RWPE2 (cell line): Measurements from ENCODE around the gene FIBCD1.
A peak's percentile ranks its signal among the peaks of the same experiment; 100 is the strongest.

Experiments
- ATAC-seq: fragments of 200-7000 bp; cut with Tn5 transposase; 3 replicates; pipeline ENCODE4 v1.9.1; 2021; ENCODE audit warnings: low read depth
- DNase-seq: peaks from one replicate; pipeline ENCODE4 v3.0.0-alpha.2; 2020; ENCODE audit warnings: low spot score
- H3K27ac ChIP-seq: fragments of 450-650 bp; 2 replicates; pipeline ENCODE4 v1.5.1; 2017; ENCODE audit warnings: mild to moderate bottlenecking; ENCODE audit not compliant: poor library complexity, severe bottlenecking
- H3K27me3 ChIP-seq: fragments of 250-450 bp; sonication (Bioruptor Pico); 2 replicates; pipeline ENCODE4 v1.5.1; 2021; ENCODE audit warnings: mild to moderate bottlenecking, moderate library complexity; ENCODE audit not compliant: insufficient read depth, poor library complexity, severe bottlenecking
- H3K36me3 ChIP-seq: fragments of 250-450 bp; sonication (Bioruptor Pico); 2 replicates; pipeline ENCODE4 v1.5.1; 2020; ENCODE audit warnings: low read depth, mild to moderate bottlenecking, moderate library complexity
- H3K4me1 ChIP-seq: fragments of 250-450 bp; sonication (Bioruptor Pico); 2 replicates; pipeline ENCODE4 v1.5.1; 2021; ENCODE audit warnings: mild to moderate bottlenecking, moderate library complexity; ENCODE audit not compliant: insufficient read depth, poor library complexity, severe bottlenecking
- H3K4me3 ChIP-seq: fragments of 250-450 bp; sonication (Bioruptor Pico); 2 replicates; pipeline ENCODE4 v1.5.1; 2021; ENCODE audit warnings: mild to moderate bottlenecking, moderate library complexity; ENCODE audit not compliant: severe bottlenecking
- H3K9me3 ChIP-seq: fragments of 250-450 bp; sonication (Bioruptor Pico); 2 replicates; pipeline ENCODE4 v1.5.1; 2021; ENCODE audit warnings: mild to moderate bottlenecking, moderate library complexity; ENCODE audit not compliant: severe bottlenecking
- TF ChIP-seq, protein P1 (sequence below): fragments of 450-650 bp; IDR thresholded peaks from one replicate; pipeline ENCODE4 v1.5.1; 2017; ENCODE audit warnings: mild to moderate bottlenecking, moderate library complexity; ENCODE audit not compliant: poor library complexity, severe bottlenecking

Gene FIBCD1, protein sequence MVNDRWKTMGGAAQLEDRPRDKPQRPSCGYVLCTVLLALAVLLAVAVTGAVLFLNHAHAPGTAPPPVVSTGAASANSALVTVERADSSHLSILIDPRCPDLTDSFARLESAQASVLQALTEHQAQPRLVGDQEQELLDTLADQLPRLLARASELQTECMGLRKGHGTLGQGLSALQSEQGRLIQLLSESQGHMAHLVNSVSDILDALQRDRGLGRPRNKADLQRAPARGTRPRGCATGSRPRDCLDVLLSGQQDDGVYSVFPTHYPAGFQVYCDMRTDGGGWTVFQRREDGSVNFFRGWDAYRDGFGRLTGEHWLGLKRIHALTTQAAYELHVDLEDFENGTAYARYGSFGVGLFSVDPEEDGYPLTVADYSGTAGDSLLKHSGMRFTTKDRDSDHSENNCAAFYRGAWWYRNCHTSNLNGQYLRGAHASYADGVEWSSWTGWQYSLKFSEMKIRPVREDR

DNA sequence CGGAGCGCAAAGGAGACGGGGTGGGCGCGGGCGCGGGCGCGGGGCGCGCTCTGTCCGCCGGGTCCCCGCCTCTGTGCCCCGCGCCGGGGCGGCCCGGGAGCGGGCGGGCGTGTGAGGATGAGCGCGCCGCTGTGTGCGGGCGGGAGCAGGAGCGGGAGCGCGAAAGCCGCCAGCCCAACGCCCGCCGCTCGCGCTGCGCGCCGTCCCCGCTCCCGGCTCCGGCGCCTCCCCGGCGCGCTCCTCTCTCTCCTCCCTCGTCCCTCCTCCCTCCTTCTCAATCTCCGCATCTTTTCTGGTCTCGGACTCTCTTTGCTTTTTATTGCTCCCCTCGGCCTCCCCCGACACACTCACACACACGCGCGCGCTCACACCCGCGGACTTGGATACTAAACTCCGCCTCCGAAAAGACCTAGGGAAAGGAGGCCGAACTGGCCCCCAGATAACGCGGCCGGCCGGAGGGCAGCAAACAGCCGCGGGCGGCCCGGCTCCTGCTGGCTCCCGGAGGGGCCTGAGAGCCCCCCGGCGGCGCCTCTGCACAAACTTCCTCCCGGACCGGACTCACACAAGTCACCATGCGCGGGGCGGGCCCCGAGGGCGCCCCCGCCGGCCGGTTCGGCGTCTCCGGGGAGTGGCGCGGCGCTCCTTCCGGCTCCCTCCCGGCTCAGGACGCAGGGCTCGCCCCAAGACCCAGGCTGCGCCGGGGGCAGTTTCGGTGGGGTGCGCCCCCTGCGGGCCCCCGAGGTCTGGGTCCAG lies at the start of gene FIBCD1:
FIBCD1 (minus strand) TSS at position 596 of the 753 bp plus-strand sequence. CDS start 640 bp downstream, outside the sequence.
- Histone ChIP-seq H3K27me3 (no peaks in the 10 kb centered on the region), H3K27ac (peak within 1 kb of the TSS; percentile 16), H3K36me3 (no peaks in the 10 kb centered on the region), H3K4me1 (peaks cover 17% of the 10 kb centered on the region), H3K9me3 (no peaks in the 10 kb centered on the region), H3K4me3 (peak within 1 kb of the TSS; percentile 61)
- ATAC-seq = peak; percentile 23; the same call in 1 of the 3 replicates
- TF ChIP-seq, protein P1, sequence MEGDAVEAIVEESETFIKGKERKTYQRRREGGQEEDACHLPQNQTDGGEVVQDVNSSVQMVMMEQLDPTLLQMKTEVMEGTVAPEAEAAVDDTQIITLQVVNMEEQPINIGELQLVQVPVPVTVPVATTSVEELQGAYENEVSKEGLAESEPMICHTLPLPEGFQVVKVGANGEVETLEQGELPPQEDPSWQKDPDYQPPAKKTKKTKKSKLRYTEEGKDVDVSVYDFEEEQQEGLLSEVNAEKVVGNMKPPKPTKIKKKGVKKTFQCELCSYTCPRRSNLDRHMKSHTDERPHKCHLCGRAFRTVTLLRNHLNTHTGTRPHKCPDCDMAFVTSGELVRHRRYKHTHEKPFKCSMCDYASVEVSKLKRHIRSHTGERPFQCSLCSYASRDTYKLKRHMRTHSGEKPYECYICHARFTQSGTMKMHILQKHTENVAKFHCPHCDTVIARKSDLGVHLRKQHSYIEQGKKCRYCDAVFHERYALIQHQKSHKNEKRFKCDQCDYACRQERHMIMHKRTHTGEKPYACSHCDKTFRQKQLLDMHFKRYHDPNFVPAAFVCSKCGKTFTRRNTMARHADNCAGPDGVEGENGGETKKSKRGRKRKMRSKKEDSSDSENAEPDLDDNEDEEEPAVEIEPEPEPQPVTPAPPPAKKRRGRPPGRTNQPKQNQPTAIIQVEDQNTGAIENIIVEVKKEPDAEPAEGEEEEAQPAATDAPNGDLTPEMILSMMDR = peak; percentile 78
- no peak for DNase-seq

DNA sequence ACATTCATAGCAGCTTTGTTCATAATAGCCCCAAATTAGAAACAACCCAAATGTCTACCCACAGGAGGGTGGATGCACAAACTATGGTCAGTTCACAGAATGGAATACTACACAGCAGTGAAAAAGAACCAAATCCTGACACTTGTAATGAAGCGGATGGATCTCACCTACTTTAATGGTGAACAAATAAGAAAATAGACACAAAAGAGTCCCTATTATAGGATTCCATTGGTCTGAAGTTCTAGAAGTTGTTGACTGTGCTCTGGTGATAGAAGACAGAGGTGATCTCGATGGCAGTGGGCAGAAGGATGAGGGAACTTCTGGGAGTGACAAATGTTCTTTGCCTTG lies 49.3 kb upstream of the FIBCD1 start:
- TF ChIP-seq, protein P1 = no peak
- no peaks in the 10 kb centered on the region for H3K4me1 ChIP-seq
- H3K9me3 ChIP-seq = peaks cover 8% of the 10 kb centered on the region
- H3K36me3 ChIP-seq = no peaks in the 10 kb centered on the region
- ATAC-seq = no peak
- no peak overlapping the region for H3K27ac ChIP-seq
- DNase-seq = no peak
- H3K27me3 ChIP-seq = no peaks in the 10 kb centered on the region
- no peak overlapping the region for H3K4me3 ChIP-seq

DNA sequence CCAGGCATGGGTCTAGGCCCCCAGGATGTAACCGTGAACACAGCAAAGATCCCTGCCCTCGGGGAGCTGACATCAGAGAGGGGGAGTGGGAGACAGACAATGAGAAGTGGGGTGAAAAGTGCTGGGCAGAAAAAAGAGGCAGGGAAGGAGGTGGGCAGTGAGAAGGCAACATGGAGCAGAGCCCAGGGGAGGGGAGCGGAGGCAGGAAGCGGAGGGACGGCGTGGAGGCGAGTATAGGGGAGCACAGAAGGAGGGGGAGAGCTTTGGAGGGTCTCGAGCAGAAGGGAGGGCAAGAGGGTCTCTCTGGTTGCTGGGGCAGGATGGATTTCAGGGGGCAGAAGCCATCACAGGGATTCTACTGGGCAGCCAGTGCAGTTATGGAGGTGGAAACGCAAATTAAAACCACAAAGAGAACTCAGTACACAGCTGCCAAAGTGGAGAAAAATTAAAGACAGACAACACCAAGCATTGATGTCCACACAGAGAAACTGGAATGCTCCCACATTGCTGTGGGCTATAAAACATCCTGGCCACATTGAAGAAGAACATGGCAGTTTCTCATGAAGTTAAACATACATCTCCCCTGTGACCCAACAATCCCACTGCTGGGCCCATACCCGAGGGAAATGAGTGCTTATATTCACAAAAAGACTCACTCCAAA lies 48.8 kb upstream of the FIBCD1 start:
- Histone ChIP-seq H3K9me3 (peaks cover 8% of the 10 kb centered on the region), H3K27me3 (no peaks in the 10 kb centered on the region), H3K4me1 (no peaks in the 10 kb centered on the region), H3K27ac (no peak overlapping the region), H3K36me3 (no peaks in the 10 kb centered on the region), H3K4me3 (no peak overlapping the region)
- no peak for ATAC-seq
- TF ChIP-seq, protein P1 = no peak
- DNase-seq = no peak

DNA sequence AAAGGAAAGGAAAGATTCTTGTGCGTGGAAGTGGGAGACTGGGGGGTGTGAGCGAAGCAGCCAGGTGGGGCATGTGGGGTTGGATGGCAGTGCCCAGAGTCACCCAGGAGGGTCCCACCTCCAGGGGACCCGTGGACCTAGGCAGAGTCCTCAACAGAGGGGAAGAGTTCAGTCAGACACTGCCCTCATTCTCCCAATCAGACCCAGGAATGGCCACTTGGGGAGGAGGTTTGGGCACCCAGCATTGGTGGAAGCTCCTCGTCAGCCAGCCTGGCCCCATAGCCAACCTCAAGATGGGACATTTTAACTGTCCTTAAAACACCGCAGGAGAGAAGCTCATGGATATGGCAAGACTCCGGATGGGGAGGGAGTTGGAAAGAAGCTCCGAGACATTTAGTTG lies 48.0 kb upstream of the FIBCD1 start:
- no peaks in the 10 kb centered on the region for H3K4me1 ChIP-seq
- no peaks in the 10 kb centered on the region for H3K27me3 ChIP-seq
- H3K9me3 ChIP-seq = peaks cover 5% of the 10 kb centered on the region
- H3K36me3 ChIP-seq = no peaks in the 10 kb centered on the region
- TF ChIP-seq, protein P1 = no peak
- no peak overlapping the region for H3K27ac ChIP-seq
- ATAC-seq (no peak), DNase-seq (no peak)
- H3K4me3 ChIP-seq = no peak overlapping the region
